GM12872 (cell line): Measurements from ENCODE around the gene CERS6.

ENCODE experiments used
- TF ChIP-seq, protein P1 (sequence below): IDR thresholded peaks from 3 replicates; pipeline ENCODE4 v1.5.1; 2011; ENCODE audit warnings: low read depth, mild to moderate bottlenecking, low read length, moderate library complexity; ENCODE audit not compliant: insufficient read depth

Gene CERS6

DNA sequence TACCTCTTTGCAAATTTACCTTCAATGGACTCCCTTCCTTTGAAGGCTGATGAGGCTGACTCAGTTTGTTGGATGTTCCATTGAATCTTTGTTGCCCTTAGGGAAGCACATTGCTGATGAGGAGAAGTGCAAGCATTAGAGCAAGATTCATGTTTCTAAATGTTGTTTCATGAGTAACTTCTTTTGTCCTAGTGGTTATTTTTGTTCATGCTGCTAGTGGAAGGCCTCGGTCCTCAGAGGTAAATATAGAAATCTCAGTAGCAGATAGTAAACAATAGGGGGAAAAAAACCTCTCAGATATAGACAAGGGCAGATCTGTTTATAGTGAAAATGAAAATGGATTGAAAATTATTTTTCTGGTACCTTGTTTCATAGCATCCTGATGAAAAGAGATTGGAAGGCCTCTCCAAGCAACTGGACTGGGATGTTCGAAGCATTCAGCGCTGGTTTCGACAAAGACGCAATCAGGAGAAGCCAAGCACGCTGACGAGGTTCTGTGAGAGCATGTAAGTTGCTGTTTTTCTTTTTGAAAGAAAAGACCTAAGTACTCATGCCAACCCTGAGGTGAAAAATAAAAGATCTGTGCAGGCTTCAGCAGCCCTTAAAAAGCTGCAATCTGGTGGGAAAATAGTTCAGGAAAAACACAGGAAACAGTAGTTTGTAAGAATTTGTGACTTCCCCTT lies 104.9 kb downstream of the CERS6 start:
- TF ChIP-seq, protein P1, sequence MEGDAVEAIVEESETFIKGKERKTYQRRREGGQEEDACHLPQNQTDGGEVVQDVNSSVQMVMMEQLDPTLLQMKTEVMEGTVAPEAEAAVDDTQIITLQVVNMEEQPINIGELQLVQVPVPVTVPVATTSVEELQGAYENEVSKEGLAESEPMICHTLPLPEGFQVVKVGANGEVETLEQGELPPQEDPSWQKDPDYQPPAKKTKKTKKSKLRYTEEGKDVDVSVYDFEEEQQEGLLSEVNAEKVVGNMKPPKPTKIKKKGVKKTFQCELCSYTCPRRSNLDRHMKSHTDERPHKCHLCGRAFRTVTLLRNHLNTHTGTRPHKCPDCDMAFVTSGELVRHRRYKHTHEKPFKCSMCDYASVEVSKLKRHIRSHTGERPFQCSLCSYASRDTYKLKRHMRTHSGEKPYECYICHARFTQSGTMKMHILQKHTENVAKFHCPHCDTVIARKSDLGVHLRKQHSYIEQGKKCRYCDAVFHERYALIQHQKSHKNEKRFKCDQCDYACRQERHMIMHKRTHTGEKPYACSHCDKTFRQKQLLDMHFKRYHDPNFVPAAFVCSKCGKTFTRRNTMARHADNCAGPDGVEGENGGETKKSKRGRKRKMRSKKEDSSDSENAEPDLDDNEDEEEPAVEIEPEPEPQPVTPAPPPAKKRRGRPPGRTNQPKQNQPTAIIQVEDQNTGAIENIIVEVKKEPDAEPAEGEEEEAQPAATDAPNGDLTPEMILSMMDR = no peak

GRCh38 chr2:168561991-168562390 lies 105.9 kb downstream of the CERS6 start:
- TF ChIP-seq, protein P1 = no peak

DNA sequence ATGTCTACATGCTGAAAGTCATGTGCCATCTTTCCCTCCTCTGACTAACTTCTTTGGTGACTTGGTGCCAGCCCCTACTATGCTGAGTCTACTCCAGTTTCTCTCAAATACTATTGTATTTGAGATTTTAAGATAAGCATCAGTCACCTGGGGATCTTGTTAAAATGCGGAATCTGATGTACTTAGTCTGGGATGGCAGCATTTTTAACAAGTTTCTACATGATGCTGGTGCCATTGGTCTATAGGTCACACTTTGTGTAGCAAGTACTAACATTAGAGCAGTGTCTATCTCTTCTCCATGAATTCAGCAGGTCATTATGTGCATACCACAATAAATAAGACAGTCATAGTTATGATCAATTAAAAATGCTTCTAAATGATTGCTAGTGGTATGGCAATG lies 106.9 kb downstream of the CERS6 start:
- TF ChIP-seq, protein P1 = no peak

DNA sequence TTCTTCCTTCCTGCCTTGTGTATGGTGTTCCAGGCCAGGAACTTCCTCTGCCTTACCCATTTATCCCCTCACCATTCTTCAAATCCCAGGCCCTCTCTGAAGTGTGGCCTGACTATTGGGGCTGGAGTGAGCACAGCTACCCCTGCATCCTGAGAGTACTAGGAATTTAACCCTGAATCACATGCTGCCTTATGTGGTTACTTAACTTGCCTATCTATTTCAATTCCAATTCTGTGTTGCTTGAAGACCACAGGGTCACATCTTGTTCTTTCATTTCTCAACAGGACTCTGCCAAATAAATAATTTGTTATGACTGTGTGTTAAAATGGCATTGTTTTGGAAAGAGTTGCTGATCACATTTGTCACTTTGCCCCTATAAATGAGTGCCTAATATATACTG lies 108.6 kb downstream of the CERS6 start:
- TF ChIP-seq, protein P1 = no peak

GRCh38 chr2:168565112-168565511 lies 109.0 kb downstream of the CERS6 start:
- TF ChIP-seq, protein P1 = no peak

- TF ChIP-seq, protein P1 = no peak
Observed at GRCh38 chr2:168565512-168565911, 109.4 kb downstream of the CERS6 start.

DNA sequence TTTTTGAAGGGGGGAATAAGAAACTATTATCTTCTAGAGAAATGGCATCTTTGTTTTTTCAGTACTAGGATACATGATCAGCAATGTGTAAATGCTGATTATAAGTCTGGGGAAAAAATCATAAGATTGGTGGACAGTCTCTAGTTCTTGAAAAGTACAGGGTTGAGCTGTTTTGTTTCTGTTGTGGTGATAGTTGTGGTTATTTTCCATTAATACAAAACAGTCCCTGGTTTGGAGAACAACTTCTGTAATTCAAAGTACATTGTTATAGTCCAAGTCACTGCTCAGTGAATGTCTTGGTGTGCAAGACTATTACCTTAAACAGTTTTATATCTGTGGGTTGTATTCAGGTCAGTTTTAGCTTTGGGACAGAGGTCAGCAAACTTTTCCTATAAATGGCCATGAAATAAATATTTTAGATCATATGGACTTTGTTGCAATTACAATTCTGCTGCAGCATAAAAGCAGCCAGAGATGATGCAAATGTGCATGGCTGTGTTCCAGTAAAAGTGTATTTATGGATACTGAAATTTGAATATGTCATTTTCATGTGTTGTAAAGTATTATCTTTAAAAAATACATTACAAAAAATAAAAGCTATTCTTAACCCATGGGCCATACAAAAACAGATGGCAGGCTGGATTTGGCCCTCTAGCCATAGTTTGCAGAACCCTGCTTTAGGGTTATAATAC lies 111.0 kb downstream of the CERS6 start:
- TF ChIP-seq, protein P1 = no peak
